GM21381 (cell line): Measurements from ENCODE around the gene MEIOB.
"Not testable (repeated sequence)": the region's sequence is repeated elsewhere in the genome, so short reads cannot be mapped to it uniquely, and the experiment has no call there.

ENCODE experiments used
- ATAC-seq: cut with Tn5 transposase; IDR thresholded peaks from one replicate; pipeline ENCODE4 v1.9.1; 2021; ENCODE audit warnings: mild to moderate bottlenecking, moderate library complexity; ENCODE audit not compliant: unreplicated experiment

The MEIOB gene

GRCh38 chr16:1871974-1872635 is at the start of gene MEIOB:
Gene MEIOB (minus strand): TSS chr16:1872164. CDS start chr16:1868175, 3,989 bp downstream.
- no peak for ATAC-seq

GRCh38 chr16:1920727-1921171 is 48.8 kb upstream of the MEIOB start:
- no peak for ATAC-seq

- ATAC-seq = not testable (repeated sequence)
These were observed 48.2 kb upstream of the MEIOB start for GRCh38 chr16:1920122-1920521.

GRCh38 chr16:1919327-1919998 is 47.5 kb upstream of the MEIOB start:
- no peak for ATAC-seq

GRCh38 chr16:1918351-1919326 is 46.7 kb upstream of the MEIOB start, which contains the start of gene HS3ST6:
Gene HS3ST6 (minus strand): TSS chr16:1918415. CDS start chr16:1918323, 92 bp downstream.
- ATAC-seq = no peak

- ATAC-seq = no peak
These were observed 45.8 kb upstream of the MEIOB start for GRCh38 chr16:1917665-1918350.

GRCh38 chr16:1917056-1917664 is 45.2 kb upstream of the MEIOB start:
- ATAC-seq = no peak

GRCh38 chr16:1916640-1916990 is 44.7 kb upstream of the MEIOB start:
- ATAC-seq = no peak

GRCh38 chr16:1915732-1916639 is 44.0 kb upstream of the MEIOB start:
- no peak for ATAC-seq

GRCh38 chr16:1914988-1915387 is 43.0 kb upstream of the MEIOB start:
- ATAC-seq = no peak

- no peak for ATAC-seq
These were observed 42.2 kb upstream of the MEIOB start for GRCh38 chr16:1914084-1914608.

- ATAC-seq = no peak
These were observed 41.5 kb upstream of the MEIOB start for GRCh38 chr16:1913327-1914083.

- ATAC-seq = no peak
These were observed 40.2 kb upstream of the MEIOB start for GRCh38 chr16:1912215-1912543.

- no peak for ATAC-seq
These were observed 39.7 kb upstream of the MEIOB start for GRCh38 chr16:1911467-1912214.

- ATAC-seq = no peak
These were observed 37.7 kb upstream of the MEIOB start for GRCh38 chr16:1909561-1910231.

GRCh38 chr16:1908983-1909382 is 37.0 kb upstream of the MEIOB start:
- no peak for ATAC-seq

GRCh38 chr16:1908184-1908583 is 36.2 kb upstream of the MEIOB start:
- ATAC-seq = no peak
